Ishikawa (cell line): ENCODE data around the gene CPT1B.

Source experiments
- CEBPB ChIP-seq: IDR thresholded peaks from 2 replicates; pipeline ENCODE4 v1.6.1; 2012
- CREB1 ChIP-seq: IDR thresholded peaks from 2 replicates; pipeline ENCODE4 v1.6.1; 2012; ENCODE audit warnings: low read depth
- EGR1 ChIP-seq: IDR thresholded peaks from 2 replicates; pipeline ENCODE4 v1.6.1; 2012
- EP300 ChIP-seq: IDR thresholded peaks from 2 replicates; pipeline ENCODE4 v1.6.1; 2012; ENCODE audit warnings: borderline replicate concordance
- FOXM1 ChIP-seq: IDR thresholded peaks from 2 replicates; pipeline ENCODE4 v1.6.1; 2012; ENCODE audit warnings: low read depth, borderline replicate concordance
- NFIC ChIP-seq: IDR thresholded peaks from 2 replicates; pipeline ENCODE4 v1.6.1; 2012
- RAD21 ChIP-seq: IDR thresholded peaks from 2 replicates; pipeline ENCODE4 v1.6.1; 2012; ENCODE audit warnings: low read depth
- TAF1 ChIP-seq: IDR thresholded peaks from 2 replicates; pipeline ENCODE4 v1.6.1; 2012; ENCODE audit warnings: low read depth, mild to moderate bottlenecking
- TCF12 ChIP-seq: IDR thresholded peaks from 2 replicates; pipeline ENCODE4 v1.6.1; 2012; ENCODE audit warnings: low read depth
- TEAD4 ChIP-seq: IDR thresholded peaks from 2 replicates; pipeline ENCODE4 v1.6.1; 2012
- YY1 ChIP-seq: IDR thresholded peaks from 2 replicates; pipeline ENCODE4 v1.6.1; 2012; ENCODE audit warnings: low read depth
- ZBTB7A ChIP-seq: IDR thresholded peaks from 2 replicates; pipeline ENCODE4 v1.6.1; 2012; ENCODE audit warnings: low read depth
- TF ChIP-seq, protein P1 (sequence below): IDR thresholded peaks from 2 replicates; pipeline ENCODE4 v1.6.1; 2012; ENCODE audit warnings: low read depth, mild to moderate bottlenecking
- TF ChIP-seq, protein P2 (sequence below): IDR thresholded peaks from 2 replicates; pipeline ENCODE4 v1.6.1; 2012
- TF ChIP-seq, protein P3 (sequence below): IDR thresholded peaks from 2 replicates; pipeline ENCODE4 v1.6.1; 2012

CPT1B gene

GRCh38 chr22:50581950-50582492 lies 3.8 kb upstream of the CPT1B start:
- 0 out of 2 replicates have a peak, but pooled peaks have one; percentile 28 for TF ChIP-seq TCF12
- no peak for TF ChIP-seq NFIC

- TF ChIP-seq TEAD4 = no peak
- TF ChIP-seq TCF12 = no peak
Observed at GRCh38 chr22:50581031-50581949, 3.1 kb upstream of the CPT1B start.

GRCh38 chr22:50579752-50580151 lies 1.5 kb upstream of the CPT1B start:
- TF ChIP-seq, protein P1, sequence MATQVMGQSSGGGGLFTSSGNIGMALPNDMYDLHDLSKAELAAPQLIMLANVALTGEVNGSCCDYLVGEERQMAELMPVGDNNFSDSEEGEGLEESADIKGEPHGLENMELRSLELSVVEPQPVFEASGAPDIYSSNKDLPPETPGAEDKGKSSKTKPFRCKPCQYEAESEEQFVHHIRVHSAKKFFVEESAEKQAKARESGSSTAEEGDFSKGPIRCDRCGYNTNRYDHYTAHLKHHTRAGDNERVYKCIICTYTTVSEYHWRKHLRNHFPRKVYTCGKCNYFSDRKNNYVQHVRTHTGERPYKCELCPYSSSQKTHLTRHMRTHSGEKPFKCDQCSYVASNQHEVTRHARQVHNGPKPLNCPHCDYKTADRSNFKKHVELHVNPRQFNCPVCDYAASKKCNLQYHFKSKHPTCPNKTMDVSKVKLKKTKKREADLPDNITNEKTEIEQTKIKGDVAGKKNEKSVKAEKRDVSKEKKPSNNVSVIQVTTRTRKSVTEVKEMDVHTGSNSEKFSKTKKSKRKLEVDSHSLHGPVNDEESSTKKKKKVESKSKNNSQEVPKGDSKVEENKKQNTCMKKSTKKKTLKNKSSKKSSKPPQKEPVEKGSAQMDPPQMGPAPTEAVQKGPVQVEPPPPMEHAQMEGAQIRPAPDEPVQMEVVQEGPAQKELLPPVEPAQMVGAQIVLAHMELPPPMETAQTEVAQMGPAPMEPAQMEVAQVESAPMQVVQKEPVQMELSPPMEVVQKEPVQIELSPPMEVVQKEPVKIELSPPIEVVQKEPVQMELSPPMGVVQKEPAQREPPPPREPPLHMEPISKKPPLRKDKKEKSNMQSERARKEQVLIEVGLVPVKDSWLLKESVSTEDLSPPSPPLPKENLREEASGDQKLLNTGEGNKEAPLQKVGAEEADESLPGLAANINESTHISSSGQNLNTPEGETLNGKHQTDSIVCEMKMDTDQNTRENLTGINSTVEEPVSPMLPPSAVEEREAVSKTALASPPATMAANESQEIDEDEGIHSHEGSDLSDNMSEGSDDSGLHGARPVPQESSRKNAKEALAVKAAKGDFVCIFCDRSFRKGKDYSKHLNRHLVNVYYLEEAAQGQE = no peak
- TF ChIP-seq CREB1 (no peak), EP300 (no peak), EGR1 (no peak), TCF12 (no peak), CEBPB (no peak), FOXM1 (no peak), TEAD4 (no peak), YY1 (no peak), RAD21 (no peak), ZBTB7A (no peak), TAF1 (no peak), NFIC (no peak)
- TF ChIP-seq, protein P2, sequence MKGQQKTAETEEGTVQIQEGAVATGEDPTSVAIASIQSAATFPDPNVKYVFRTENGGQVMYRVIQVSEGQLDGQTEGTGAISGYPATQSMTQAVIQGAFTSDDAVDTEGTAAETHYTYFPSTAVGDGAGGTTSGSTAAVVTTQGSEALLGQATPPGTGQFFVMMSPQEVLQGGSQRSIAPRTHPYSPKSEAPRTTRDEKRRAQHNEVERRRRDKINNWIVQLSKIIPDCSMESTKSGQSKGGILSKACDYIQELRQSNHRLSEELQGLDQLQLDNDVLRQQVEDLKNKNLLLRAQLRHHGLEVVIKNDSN = no peak
- TF ChIP-seq, protein P3, sequence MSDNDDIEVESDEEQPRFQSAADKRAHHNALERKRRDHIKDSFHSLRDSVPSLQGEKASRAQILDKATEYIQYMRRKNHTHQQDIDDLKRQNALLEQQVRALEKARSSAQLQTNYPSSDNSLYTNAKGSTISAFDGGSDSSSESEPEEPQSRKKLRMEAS = no peak

DNA sequence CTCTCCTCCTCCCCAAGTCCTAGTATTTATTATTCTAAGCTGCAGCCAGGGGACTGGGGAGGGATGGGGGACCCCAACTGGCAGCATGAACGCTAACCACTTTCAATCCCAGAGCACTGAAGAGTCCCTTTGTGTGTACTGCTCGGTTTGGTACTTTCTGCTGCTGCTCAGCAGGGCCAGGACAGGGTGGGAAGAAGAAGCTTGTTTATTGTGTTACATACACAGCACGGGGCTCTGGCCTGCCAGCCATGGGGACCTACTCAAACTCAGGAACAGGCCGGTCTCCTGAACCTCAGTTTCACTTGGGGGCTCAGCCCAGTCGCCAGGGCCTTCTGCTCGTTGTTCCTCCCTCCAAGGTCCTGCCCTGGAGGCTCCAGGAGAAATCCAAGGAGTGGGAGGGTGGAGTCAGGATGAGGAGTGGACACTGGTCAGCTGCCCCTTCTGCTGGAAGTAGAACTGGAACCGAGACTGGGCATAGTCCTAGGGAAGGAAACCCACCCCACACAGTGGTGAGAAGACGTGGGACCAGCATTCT lies 616 bp upstream of the CPT1B start:
- TF ChIP-seq EP300 (no peak), CREB1 (no peak), FOXM1 (no peak), ZBTB7A (no peak), CEBPB (no peak), EGR1 (no peak), TCF12 (no peak), TEAD4 (no peak), RAD21 (no peak), TAF1 (no peak), YY1 (no peak)
- TF ChIP-seq, protein P1 = no peak
- TF ChIP-seq, protein P2 = no peak

GRCh38 chr22:50577697-50577986 lies 585 bp downstream of the CPT1B start:
- TF ChIP-seq EP300 (no peak), YY1 (no peak), TEAD4 (no peak), TCF12 (no peak), CREB1 (no peak), NFIC (no peak), RAD21 (no peak)
- TF ChIP-seq, protein P2 = no peak
- TF ChIP-seq, protein P3 = no peak
